Osteoblast (primary cell): Measurements from ENCODE around the gene CFAP99. TPM values are rescaled to one million over a fixed set of nuclear protein-coding genes. Genes with fewer than 3 reads are reported as not detected.

Experiments
- DNase-seq: peaks from one replicate; pipeline ENCODE4 v3.0.0; 2011; ENCODE audit warnings: low spot score, mixed read lengths; ENCODE audit not compliant: insufficient read length; ENCODE audit errors: missing footprints
- H2AFZ ChIP-seq: 2 replicates; pipeline ENCODE4 v1.6.0; 2011; ENCODE audit warnings: mild to moderate bottlenecking, low read length
- H3K27ac ChIP-seq: 2 replicates; pipeline ENCODE4 v1.5.1; 2011; ENCODE audit warnings: mild to moderate bottlenecking, low read depth, low read length, moderate library complexity
- H3K27me3 ChIP-seq: 2 replicates; pipeline ENCODE4 v1.6.0; 2012; ENCODE audit warnings: mild to moderate bottlenecking, control low read depth, inconsistent platforms, low read length, moderate library complexity; ENCODE audit not compliant: insufficient read depth
- H3K36me3 ChIP-seq: 2 replicates; pipeline ENCODE4 v1.5.1; 2011; ENCODE audit warnings: mild to moderate bottlenecking, low read length, control low read depth, moderate library complexity; ENCODE audit not compliant: insufficient read depth
- H3K4me1 ChIP-seq: 2 replicates; pipeline ENCODE4 v1.5.1; 2011; ENCODE audit warnings: mild to moderate bottlenecking, low read length, control low read depth, moderate library complexity; ENCODE audit not compliant: insufficient read depth
- H3K4me2 ChIP-seq: 2 replicates; pipeline ENCODE4 v1.6.0; 2011; ENCODE audit warnings: mild to moderate bottlenecking, low read length; ENCODE audit not compliant: insufficient read depth
- H3K4me3 ChIP-seq: fragments of 200-600 bp; sonication (generic); 3 replicates; pipeline ENCODE4 v1.5.1; 2012; ENCODE audit warnings: mild to moderate bottlenecking, low read length, inconsistent platforms; ENCODE audit not compliant: insufficient read depth
- H3K79me2 ChIP-seq: 2 replicates; pipeline ENCODE4 v1.6.0; 2012; ENCODE audit warnings: mild to moderate bottlenecking, low read length, control low read depth, inconsistent platforms; ENCODE audit not compliant: insufficient read depth
- H3K9me3 ChIP-seq: 2 replicates; pipeline ENCODE4 v1.5.1; 2011; ENCODE audit warnings: low read depth, low read length, control low read depth
- H4K20me1 ChIP-seq: 2 replicates; pipeline ENCODE4 v1.6.0; 2012; ENCODE audit warnings: mild to moderate bottlenecking, low read length, control low read depth; ENCODE audit not compliant: insufficient read depth
- total RNA-seq: library from RNA; depleted of rRNA; stranded (reverse); fragments of >200 nt; gene quantifications from 2 replicates; pipeline ENCODE4 v1.2.3, GENCODE V29; 2012
- TF ChIP-seq, protein P1 (sequence below): IDR thresholded peaks from 2 replicates; pipeline ENCODE4 v1.5.1; 2011; ENCODE audit warnings: mild to moderate bottlenecking, low read depth, low read length, moderate library complexity; ENCODE audit errors: extremely low read depth

The CFAP99 gene
- total RNA-seq, 1 donor: under 0.01 TPM

GRCh38 chr4:2419814-2420213 is 1.1 kb downstream of the CFAP99 start:
- Histone ChIP-seq H3K27me3 (peaks cover 71% of the 10 kb centered on the region), H3K4me2 (no peak overlapping the region), H3K27ac (no peak overlapping the region), H4K20me1 (no peaks in the 10 kb centered on the region), H3K4me1 (peaks cover 8% of the 10 kb centered on the region), H3K9me3 (no peaks in the 10 kb centered on the region), H3K36me3 (no peaks in the 10 kb centered on the region), H3K79me2 (no peaks in the 10 kb centered on the region), H2AFZ (no peak overlapping the region), H3K4me3 (no peak overlapping the region)
- TF ChIP-seq, protein P1, sequence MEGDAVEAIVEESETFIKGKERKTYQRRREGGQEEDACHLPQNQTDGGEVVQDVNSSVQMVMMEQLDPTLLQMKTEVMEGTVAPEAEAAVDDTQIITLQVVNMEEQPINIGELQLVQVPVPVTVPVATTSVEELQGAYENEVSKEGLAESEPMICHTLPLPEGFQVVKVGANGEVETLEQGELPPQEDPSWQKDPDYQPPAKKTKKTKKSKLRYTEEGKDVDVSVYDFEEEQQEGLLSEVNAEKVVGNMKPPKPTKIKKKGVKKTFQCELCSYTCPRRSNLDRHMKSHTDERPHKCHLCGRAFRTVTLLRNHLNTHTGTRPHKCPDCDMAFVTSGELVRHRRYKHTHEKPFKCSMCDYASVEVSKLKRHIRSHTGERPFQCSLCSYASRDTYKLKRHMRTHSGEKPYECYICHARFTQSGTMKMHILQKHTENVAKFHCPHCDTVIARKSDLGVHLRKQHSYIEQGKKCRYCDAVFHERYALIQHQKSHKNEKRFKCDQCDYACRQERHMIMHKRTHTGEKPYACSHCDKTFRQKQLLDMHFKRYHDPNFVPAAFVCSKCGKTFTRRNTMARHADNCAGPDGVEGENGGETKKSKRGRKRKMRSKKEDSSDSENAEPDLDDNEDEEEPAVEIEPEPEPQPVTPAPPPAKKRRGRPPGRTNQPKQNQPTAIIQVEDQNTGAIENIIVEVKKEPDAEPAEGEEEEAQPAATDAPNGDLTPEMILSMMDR: no peak
- DNase-seq: no peak

- Histone ChIP-seq H3K27me3 (peaks cover 55% of the 10 kb centered on the region), H3K79me2 (no peaks in the 10 kb centered on the region), H3K4me1 (peaks cover 8% of the 10 kb centered on the region), H4K20me1 (no peaks in the 10 kb centered on the region), H3K9me3 (no peaks in the 10 kb centered on the region), H3K4me2 (no peak overlapping the region), H3K36me3 (no peaks in the 10 kb centered on the region), H3K27ac (no peak overlapping the region), H3K4me3 (no peak overlapping the region), H2AFZ (no peak overlapping the region)
- DNase-seq: no peak
- TF ChIP-seq, protein P1: no peak
Measured at GRCh38 chr4:2421928-2422327, 3.2 kb downstream of the CFAP99 start.

- TF ChIP-seq, protein P1: no peak
- Histone ChIP-seq H4K20me1 (no peaks in the 10 kb centered on the region), H3K4me1 (peaks cover 8% of the 10 kb centered on the region), H2AFZ (no peak overlapping the region), H3K27me3 (peaks cover 45% of the 10 kb centered on the region), H3K27ac (no peak overlapping the region), H3K9me3 (no peaks in the 10 kb centered on the region), H3K4me3 (no peak overlapping the region), H3K4me2 (no peak overlapping the region), H3K36me3 (no peaks in the 10 kb centered on the region), H3K79me2 (no peaks in the 10 kb centered on the region)
- peak; percentile 48 for DNase-seq
Measured at GRCh38 chr4:2423066-2423465, 4.3 kb downstream of the CFAP99 start.

GRCh38 chr4:2423695-2424094 is 4.9 kb downstream of the CFAP99 start:
- Histone ChIP-seq H3K36me3 (no peaks in the 10 kb centered on the region), H3K27me3 (peaks cover 42% of the 10 kb centered on the region), H2AFZ (no peak overlapping the region), H3K4me1 (peaks cover 8% of the 10 kb centered on the region), H3K27ac (no peak overlapping the region), H3K9me3 (no peaks in the 10 kb centered on the region), H3K4me2 (no peak overlapping the region), H3K79me2 (no peaks in the 10 kb centered on the region), H3K4me3 (no peak overlapping the region), H4K20me1 (no peaks in the 10 kb centered on the region)
- TF ChIP-seq, protein P1: no peak
- DNase-seq: peak; percentile 51
